GM12878 (cell line): Measurements from ENCODE around the gene SPINT2. TPM values are rescaled to one million over a fixed set of nuclear protein-coding genes. Genes with fewer than 3 reads are reported as not detected.

ENCODE experiments used
- ATAC-seq: fragments of 200-7000 bp; cut with Tn5 transposase; 3 replicates; pipeline ENCODE4 v1.9.1; 2020; ENCODE audit warnings: mild to moderate bottlenecking, moderate library complexity
- BruUV-seq: library from RNA; stranded (reverse); fragments of 400-500 nt; replicated peaks from 2 replicates; lab custom pipeline; 2021; lab: Mats Ljungman, UMichigan
- CTCF ChIA-PET: fragments of 300-600 bp; sonication (Branson Sonifier 250); formaldehyde crosslinking; extraction: SDS; loops from one replicate; lab custom pipeline; 2021; ENCODE audit warnings: inconsistent platforms; lab: Yijun Ruan, JAX
- POLR2A ChIA-PET: fragments of 350-600 bp; formaldehyde crosslinking; extraction: SDS; loops from one replicate; lab custom pipeline; 2021; ENCODE audit warnings: inconsistent platforms; lab: Charles Lee
- RAD21 ChIA-PET: fragments of 300-600 bp; sonication (Branson Sonifier 250); formaldehyde crosslinking; loops from one replicate; lab custom pipeline; 2023; ENCODE audit warnings: antibody characterized with exemption; ENCODE audit not compliant: unreplicated experiment; lab: Charles Lee
- SMC1A ChIA-PET: fragments of 300-600 bp; sonication (Branson Sonifier 250); formaldehyde crosslinking; loops from one replicate; lab custom pipeline; 2023; ENCODE audit not compliant: unreplicated experiment, uncharacterized antibody; lab: Charles Lee
- DNase-seq: peaks from one replicate; pipeline ENCODE4 v3.0.0-alpha.2; 2011; ENCODE audit warnings: low read depth, low spot score
- FAIRE-seq: peaks from 3 replicates; lab custom pipeline; 2011; peaks lifted over from hg19 to GRCh38; lab: Jason Lieb, UNC
- H2AFZ ChIP-seq: 2 replicates; pipeline ENCODE4 v1.6.0; 2011; ENCODE audit warnings: low read depth, low read length, control low read depth; ENCODE audit not compliant: control insufficient read depth
- H3K27ac ChIP-seq: 2 replicates; pipeline ENCODE4 v1.5.1; 2011; ENCODE audit warnings: control low read depth; ENCODE audit not compliant: control insufficient read depth, insufficient read depth
- H3K27me3 ChIP-seq, 2 experiments: replicated peaks in 1 of 2; 2 replicates each; pipeline versions ENCODE4 v1.6.0 to v1.6.1; 2011; ENCODE audit warnings: low read length in 1 of 2; ENCODE audit not compliant: control insufficient read depth in 2 of 2, insufficient read depth in 2 of 2
- H3K36me3 ChIP-seq, 2 experiments: 2 replicates each; pipeline ENCODE4 v1.5.1; 2011; ENCODE audit warnings: low read length in 1 of 2; ENCODE audit not compliant: control insufficient read depth in 2 of 2, insufficient read depth in 2 of 2
- H3K4me1 ChIP-seq: 2 replicates; pipeline ENCODE4 v1.6.1; 2011; ENCODE audit warnings: mild to moderate bottlenecking, low read length, moderate library complexity, mixed read lengths; ENCODE audit not compliant: control insufficient read depth, insufficient read depth
- H3K4me2 ChIP-seq: 2 replicates; pipeline ENCODE4 v1.6.0; 2011; ENCODE audit warnings: control low read depth; ENCODE audit not compliant: control insufficient read depth, insufficient read depth
- H3K4me3 ChIP-seq: fragments of 200-600 bp; sonication (generic); 2 replicates; pipeline ENCODE4 v1.5.1; 2016
- H3K79me2 ChIP-seq: 2 replicates; pipeline ENCODE4 v1.6.0; 2011; ENCODE audit warnings: low read length; ENCODE audit not compliant: control insufficient read depth, insufficient read depth
- H3K9ac ChIP-seq: 2 replicates; pipeline ENCODE4 v1.8.0; 2011; ENCODE audit warnings: low read length, control low read depth, mixed read lengths; ENCODE audit not compliant: control insufficient read depth, insufficient read depth
- H3K9me3 ChIP-seq: replicated peaks from 3 replicates; pipeline ENCODE4 v1.5.1; 2011; ENCODE audit warnings: mild to moderate bottlenecking, low read length; ENCODE audit not compliant: control insufficient read depth, insufficient read depth
- H4K20me1 ChIP-seq: 2 replicates; pipeline ENCODE4 v1.6.0; 2011; ENCODE audit not compliant: control insufficient read depth, insufficient read depth
- BCLAF1 ChIP-seq: fragments of 450-650 bp; IDR thresholded peaks from 2 replicates; pipeline ENCODE4 v1.6.1; 2017; ENCODE audit warnings: antibody characterized with exemption, mild to moderate bottlenecking, moderate library complexity
- CUX1 ChIP-seq: IDR thresholded peaks from 2 replicates; pipeline ENCODE4 v1.6.1; 2012; ENCODE audit warnings: improper control_type of control experiment, low read depth, low read length; ENCODE audit not compliant: insufficient replicate concordance
- E2F4 ChIP-seq: IDR thresholded peaks from 2 replicates; pipeline ENCODE4 v1.6.1; 2012; ENCODE audit warnings: low read depth, low read length, improper control_type of control experiment
- FOXK2 ChIP-seq: fragments of 450-650 bp; IDR thresholded peaks from 2 replicates; pipeline ENCODE4 v1.6.1; 2017; ENCODE audit warnings: mild to moderate bottlenecking, moderate library complexity
- GATAD2B ChIP-seq: fragments of 450-650 bp; conservative IDR thresholded peaks from 2 replicates; pipeline ENCODE4 v1.6.1; 2017; ENCODE audit warnings: low read depth, mild to moderate bottlenecking, moderate library complexity
- JUNB ChIP-seq: IDR thresholded peaks from 2 replicates; pipeline ENCODE4 v1.6.1; 2016; ENCODE audit warnings: antibody characterized with exemption, mild to moderate bottlenecking
- MAX ChIP-seq: IDR thresholded peaks from 2 replicates; pipeline ENCODE4 v1.6.1; 2012; ENCODE audit warnings: low read depth, low read length, improper control_type of control experiment
- MYC ChIP-seq: IDR thresholded peaks from 2 replicates; pipeline ENCODE4 v1.6.1; 2011; ENCODE audit warnings: mild to moderate bottlenecking, low read length, moderate library complexity, inconsistent platforms; ENCODE audit not compliant: insufficient read depth, insufficient replicate concordance, insufficient read length, severe bottlenecking
- PAX8 ChIP-seq: fragments of 450-650 bp; IDR thresholded peaks from 2 replicates; pipeline ENCODE4 v1.6.1; 2017; ENCODE audit warnings: mild to moderate bottlenecking, moderate library complexity
- POLR2A ChIP-seq: IDR thresholded peaks from 2 replicates; pipeline ENCODE4 v1.6.1; 2011; ENCODE audit warnings: low read depth, mild to moderate bottlenecking, low read length
- RAD51 ChIP-seq: fragments of 450-650 bp; IDR thresholded peaks from 2 replicates; pipeline ENCODE4 v1.6.1; 2016; ENCODE audit warnings: moderate library complexity, mild to moderate bottlenecking, inconsistent platforms
- SMAD5 ChIP-seq: IDR thresholded peaks from 2 replicates; pipeline ENCODE4 v1.6.1; 2016; ENCODE audit warnings: antibody characterized with exemption, low read depth
- ZBED1 ChIP-seq: IDR thresholded peaks from 2 replicates; pipeline ENCODE4 v1.6.1; 2016; ENCODE audit warnings: borderline replicate concordance
- WGBS: methylation state at CpG from one replicate; pipeline ENCODE4 v1.1.6; 2016; ENCODE audit warnings: low lambda C conversion rate; ENCODE audit not compliant: insufficient replicate concordance, insufficient coverage; ENCODE audit errors: missing lambda C conversion rate; 5-methylcytosine and 5-hydroxymethylcytosine counted together
- in situ Hi-C: fragments of 300-500 bp; cut with MboI; formaldehyde crosslinking; loops from 9 replicates; pipeline ENCODE4 v1.14.3; 2018; ENCODE audit warnings: mixed read lengths
- intact Hi-C: fragments of 100-400 bp; cut with micrococcal nuclease; formaldehyde crosslinking; loops from one replicate; pipeline ENCODE4 v1.14.2; 2022; ENCODE audit not compliant: unreplicated experiment
- polyA plus RNA-seq, 11 experiments: library from polyadenylated mRNA; depleted of rRNA in 4 of 11; unstranded in 6 of 11; stranded (reverse) in 5 of 11; fragments of >200 nt; fragmentation: Nextera tagmentation in 4 of 11; fragmentation: Illumina TruSeq in 1 of 11; extraction: Ambion mirVana in 4 of 11; extraction: Trizol in 1 of 11; gene quantifications; 1 replicate in 1 of 11; 2 replicates in 10 of 11; pipeline versions ENCODE4 v1.2.1 to v1.2.3, GENCODE V29; 2011 to 2016; ENCODE audit warnings: inconsistent platforms in 2 of 11, missing spikeins in 2 of 11, low read depth in 1 of 11
- total RNA-seq, 4 experiments: library from RNA; depleted of rRNA in 3 of 4; stranded (reverse); fragments of >200 nt in 3 of 4; fragmentation: Illumina TruSeq in 1 of 4; extraction: Trizol in 1 of 4; gene quantifications; 2 replicates each; pipeline versions ENCODE4 v1.2.1 to v1.2.3, GENCODE V29; 2013 to 2021
- TF ChIP-seq, protein P1 (sequence below): IDR thresholded peaks from 2 replicates; pipeline ENCODE4 v1.6.1; 2011; ENCODE audit warnings: borderline replicate concordance, low read depth, mild to moderate bottlenecking, moderate library complexity, mixed read lengths, low read length; ENCODE audit not compliant: insufficient read depth; ENCODE audit errors: extremely low read length

SPINT2 gene
- total and polyA plus RNA-seq, 10 of the 15 experiments (the other 5 are each of a cell fraction or from before 2014, with no cell fraction given) = 0.15 to 26.5 (median 17.5) TPM

GRCh38 chr19:38228005-38228377, 36.4 kb upstream of the SPINT2 start:
- in situ Hi-C loops = no loop called here
- no peak overlapping the region for H3K9ac ChIP-seq
- WGBS = 15% methylated on average over 11 of the region's 16 CpGs

More at GRCh38 chr19:38228005-38228377, 36.4 kb upstream of the SPINT2 start:
- ATAC-seq (no peak), DNase-seq (no peak), FAIRE-seq (no peak)
- Histone ChIP-seq H3K36me3 (no peaks in the 10 kb centered on the region), H3K27ac (no peak overlapping the region), H3K27me3 (peaks cover 8% of the 10 kb centered on the region in 2 experiments; a peak in 3 of 4 replicates), H3K79me2 (no peaks in the 10 kb centered on the region), H3K4me2 (no peak overlapping the region), H3K9me3 (no peaks in the 10 kb centered on the region), H4K20me1 (no peaks in the 10 kb centered on the region), H2AFZ (no peak overlapping the region), H3K4me3 (no peak overlapping the region), H3K4me1 (0 out of 2 replicates have a peak, but pooled peaks cover 4% of the 10 kb centered on the region)
- SMC1A ChIA-PET = no interaction called here
- POLR2A ChIA-PET = no interaction called here
- no TSS peak for BruUV-seq
- RAD21 ChIA-PET = interaction anchor here (3.1 kb wide), 1 partner anchor 326 kb away, joined by 16 read pairs; no protein-coding TSS in a partner anchor
- no peak for TF ChIP-seq ZBED1
- TF ChIP-seq, protein P1, sequence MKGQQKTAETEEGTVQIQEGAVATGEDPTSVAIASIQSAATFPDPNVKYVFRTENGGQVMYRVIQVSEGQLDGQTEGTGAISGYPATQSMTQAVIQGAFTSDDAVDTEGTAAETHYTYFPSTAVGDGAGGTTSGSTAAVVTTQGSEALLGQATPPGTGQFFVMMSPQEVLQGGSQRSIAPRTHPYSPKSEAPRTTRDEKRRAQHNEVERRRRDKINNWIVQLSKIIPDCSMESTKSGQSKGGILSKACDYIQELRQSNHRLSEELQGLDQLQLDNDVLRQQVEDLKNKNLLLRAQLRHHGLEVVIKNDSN = no peak
- no peak for TF ChIP-seq CUX1
- TF ChIP-seq FOXK2 = no peak
- TF ChIP-seq POLR2A = no peak
- no peak for TF ChIP-seq BCLAF1
- TF ChIP-seq PAX8 = no peak
- no peak for TF ChIP-seq MAX
- TF ChIP-seq JUNB = no peak
- TF ChIP-seq RAD51 = no peak
- TF ChIP-seq E2F4 = no peak
- no peak for TF ChIP-seq GATAD2B
- TF ChIP-seq SMAD5 = no peak
- TF ChIP-seq MYC = no peak
- CTCF ChIA-PET = interaction anchor here (0.6 to 4.1 kb wide), 4 partner anchors 11 to 325 kb away, joined by 3 to 80 read pairs (median 4); partner anchors contain the start of genes SIPA1L3 and WDR87
- intact Hi-C loops = loop anchor here (5.0 kb wide), 1 partner anchor 331 kb away; no protein-coding TSS in a partner anchor
